Kidney (tissue), 14 donors: ENCODE measurements around the gene ITGB7. TPM values are rescaled to one million over a fixed set of nuclear protein-coding genes. Genes with fewer than 3 reads are reported as not detected.

Experiments used
- DNase-seq, 5 donors: peaks; one replicate each; pipeline ENCODE4 v3.0.0-alpha.2; 2013 to 2020
- FAIRE-seq: peaks from 2 replicates; lab custom pipeline; 2012; peaks lifted over from hg19 to GRCh38; lab: Jason Lieb, UNC
- H3K27ac ChIP-seq, 2 donors: one replicate each; pipeline ENCODE4 v1.7.0; 2013; ENCODE audit warnings: low read depth in 2 of 2, low read length in 2 of 2, inconsistent platforms in 1 of 2
- H3K27me3 ChIP-seq: one replicate; pipeline ENCODE4 v1.7.1; 2013; ENCODE audit warnings: low read length, inconsistent platforms; ENCODE audit not compliant: control insufficient read depth, insufficient read depth
- H3K36me3 ChIP-seq, 3 donors: one replicate each; pipeline versions ENCODE4 v1.7.0 to v1.7.1; 2013; ENCODE audit warnings: low read length in 3 of 3, control low read depth in 1 of 3, inconsistent platforms in 1 of 3; ENCODE audit not compliant: insufficient read depth in 3 of 3, control insufficient read depth in 2 of 3
- H3K4me1 ChIP-seq, 3 donors: one replicate each; pipeline versions ENCODE4 v1.7.0 to v1.7.1; 2013; ENCODE audit warnings: low read length in 3 of 3, inconsistent platforms in 1 of 3, low read depth in 1 of 3; ENCODE audit not compliant: control insufficient read depth in 2 of 3, insufficient read depth in 2 of 3
- H3K4me3 ChIP-seq, 3 donors: one replicate each; pipeline versions ENCODE4 v1.7.0 to v1.8.1; 2013; ENCODE audit warnings: low read length in 3 of 3, control low read depth in 1 of 3, inconsistent platforms in 1 of 3
- H3K9ac ChIP-seq, 3 donors: one replicate each; pipeline versions ENCODE4 v1.7.0 to v1.7.1; 2013; ENCODE audit warnings: low read length in 3 of 3, control low read depth in 1 of 3, inconsistent platforms in 1 of 3
- H3K9me3 ChIP-seq, 3 donors: one replicate each; pipeline versions ENCODE4 v1.7.0 to v1.7.1; 2013; ENCODE audit warnings: low read length in 3 of 3, control low read depth in 1 of 3, inconsistent platforms in 1 of 3; ENCODE audit not compliant: control insufficient read depth in 2 of 3, insufficient read depth in 1 of 3
- intact Hi-C: fragments of 100-400 bp; cut with DNase I; formaldehyde crosslinking; loops from one replicate; pipeline ENCODE4 v1.11.1; 2022
- polyA plus RNA-seq: library from polyadenylated mRNA; stranded (reverse); fragments of 350-450 nt; fragmentation: Illumina TruSeq; extraction: RNeasy Lipid Tissue Mini Kit (QIAGEN cat#74804); gene quantifications from one replicate; pipeline ENCODE4 v1.2.3, GENCODE V29; 2014; ENCODE audit warnings: low read depth, low replicate concordance; ENCODE audit not compliant: insufficient read depth
- total RNA-seq: library from RNA; stranded (reverse); fragmentation: NEBNext Ultra II Directional; extraction: Animal tissue kit (Norgen Biotek cat#: 25700); gene quantifications from one replicate; pipeline ENCODE4 v1.2.1, GENCODE V29; 2021
- TF ChIP-seq, protein P1 (sequence below): IDR thresholded peaks from 3 replicates; pipeline ENCODE4 v1.5.1; 2012; ENCODE audit warnings: mild to moderate bottlenecking, moderate library complexity, borderline replicate concordance; ENCODE audit not compliant: insufficient read depth; ENCODE audit errors: extremely low read depth
- donor health status: control.
- donor health status: control.
- donor health status: control.
- donor health status: control.
- donor health status: control.
- donor health status: DM: yes; HTN: yes; CAD: no.
- donor health status: Normal renal cell carcinoma (clear cell type).

ITGB7 gene
- total and polyA plus RNA-seq, 2 donors from 2014 or later: 11.0 to 14.5 TPM

DNA sequence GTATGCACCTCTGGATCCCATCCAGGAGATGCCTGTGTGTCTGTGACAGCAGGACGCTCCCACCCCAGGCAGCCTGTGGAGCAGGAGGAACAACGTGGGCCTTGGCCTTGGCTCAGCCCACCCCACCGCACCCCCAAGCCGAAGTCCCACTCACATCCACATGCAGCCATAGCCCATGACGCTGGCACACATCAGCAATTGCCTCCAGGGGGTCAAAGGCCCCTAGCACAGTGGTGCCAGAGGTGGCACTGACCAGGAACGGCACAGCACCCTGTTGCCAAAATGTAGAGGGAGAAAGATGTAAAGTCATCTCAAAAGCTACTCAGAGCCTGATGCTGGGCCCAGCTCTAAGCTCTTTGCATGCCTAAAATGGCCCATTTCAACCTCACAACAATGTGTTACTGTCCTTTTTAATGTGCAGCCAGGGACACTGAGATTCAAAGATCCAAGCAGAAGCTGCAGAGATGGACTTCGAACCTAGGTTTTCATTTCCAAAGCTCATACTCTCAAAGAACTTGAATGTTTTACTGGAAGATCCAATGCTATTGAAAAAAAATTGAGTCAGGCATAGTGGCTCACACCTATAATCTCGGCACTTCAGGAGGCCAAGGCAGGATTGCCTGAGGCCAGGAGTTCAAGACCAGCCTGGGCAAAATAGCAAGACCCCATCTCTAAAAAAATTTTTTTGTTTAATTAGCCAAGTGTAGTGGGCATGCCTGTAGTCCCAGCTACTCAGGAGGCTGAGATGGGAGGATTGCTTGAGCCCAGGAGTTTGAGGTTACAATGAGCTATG lies 45.7 kb downstream of the ITGB7 start:
- no peak for DNase-seq
- no peaks in the 10 kb centered on the region for H3K36me3 ChIP-seq
- TF ChIP-seq, protein P1, sequence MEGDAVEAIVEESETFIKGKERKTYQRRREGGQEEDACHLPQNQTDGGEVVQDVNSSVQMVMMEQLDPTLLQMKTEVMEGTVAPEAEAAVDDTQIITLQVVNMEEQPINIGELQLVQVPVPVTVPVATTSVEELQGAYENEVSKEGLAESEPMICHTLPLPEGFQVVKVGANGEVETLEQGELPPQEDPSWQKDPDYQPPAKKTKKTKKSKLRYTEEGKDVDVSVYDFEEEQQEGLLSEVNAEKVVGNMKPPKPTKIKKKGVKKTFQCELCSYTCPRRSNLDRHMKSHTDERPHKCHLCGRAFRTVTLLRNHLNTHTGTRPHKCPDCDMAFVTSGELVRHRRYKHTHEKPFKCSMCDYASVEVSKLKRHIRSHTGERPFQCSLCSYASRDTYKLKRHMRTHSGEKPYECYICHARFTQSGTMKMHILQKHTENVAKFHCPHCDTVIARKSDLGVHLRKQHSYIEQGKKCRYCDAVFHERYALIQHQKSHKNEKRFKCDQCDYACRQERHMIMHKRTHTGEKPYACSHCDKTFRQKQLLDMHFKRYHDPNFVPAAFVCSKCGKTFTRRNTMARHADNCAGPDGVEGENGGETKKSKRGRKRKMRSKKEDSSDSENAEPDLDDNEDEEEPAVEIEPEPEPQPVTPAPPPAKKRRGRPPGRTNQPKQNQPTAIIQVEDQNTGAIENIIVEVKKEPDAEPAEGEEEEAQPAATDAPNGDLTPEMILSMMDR: no peak
- H3K27ac ChIP-seq: no peak overlapping the region
- peaks cover 0 to 2% (median 0%) of the 10 kb centered on the region in 3 donors for H3K4me1 ChIP-seq
- no peaks in the 10 kb centered on the region for H3K27me3 ChIP-seq
- no peak overlapping the region for H3K9ac ChIP-seq
- intact Hi-C loops: no loop called here
- H3K4me3 ChIP-seq: no peak overlapping the region
- FAIRE-seq: no peak
- no peaks in the 10 kb centered on the region for H3K9me3 ChIP-seq

DNA sequence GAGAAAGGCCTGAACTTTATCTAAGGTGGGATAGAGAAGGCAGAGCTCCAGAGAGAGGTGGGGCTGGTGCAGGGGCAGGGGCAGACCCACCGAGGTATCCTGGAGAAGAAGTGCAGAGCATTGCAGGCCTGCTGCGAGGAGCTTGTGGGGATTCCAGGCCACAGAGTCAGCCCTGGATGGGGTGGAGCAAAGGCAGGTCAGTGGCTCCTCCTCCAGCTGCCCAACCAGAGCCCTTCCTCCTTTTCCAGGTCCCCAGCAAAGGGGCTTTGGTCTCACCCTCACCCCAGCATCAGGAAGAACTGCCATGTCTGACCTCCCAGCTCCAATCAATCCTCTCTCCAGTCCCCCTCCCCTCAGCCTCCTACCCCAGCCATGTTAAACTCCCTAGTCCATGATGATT lies 46.4 kb downstream of the ITGB7 start:
- no peak overlapping the region for H3K4me3 ChIP-seq
- DNase-seq (no peak), FAIRE-seq (no peak)
- TF ChIP-seq, protein P1: no peak
- no peak overlapping the region for H3K27ac ChIP-seq
- H3K27me3 ChIP-seq: no peaks in the 10 kb centered on the region
- H3K9ac ChIP-seq: no peak overlapping the region
- intact Hi-C loops: no loop called here
- peaks cover 0 to 2% (median 0%) of the 10 kb centered on the region in 3 donors for H3K4me1 ChIP-seq
- H3K36me3 ChIP-seq: no peaks in the 10 kb centered on the region
- no peaks in the 10 kb centered on the region for H3K9me3 ChIP-seq

DNA sequence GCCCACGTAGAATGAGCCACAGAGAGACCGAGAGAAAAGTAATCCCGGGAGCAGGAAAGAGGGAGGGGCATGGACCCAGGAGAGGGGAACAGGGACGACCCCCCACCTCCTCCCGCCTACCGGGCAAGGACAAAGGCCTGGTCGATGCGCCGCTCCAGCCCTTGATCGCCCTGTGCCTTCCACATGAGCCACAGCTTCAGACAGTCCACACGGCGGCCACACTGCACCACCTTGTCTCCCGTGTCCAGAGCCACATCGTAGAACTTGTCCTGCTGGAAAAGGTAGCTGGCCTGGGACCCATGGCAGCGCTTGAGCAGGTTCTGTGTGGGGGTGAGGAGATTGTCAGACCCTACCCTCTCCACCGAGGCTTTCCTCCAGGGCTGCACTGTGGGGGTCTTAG lies 47.1 kb downstream of the ITGB7 start:
- Histone ChIP-seq H3K9me3 (no peaks in the 10 kb centered on the region), H3K4me1 (peaks cover 0 to 2% (median 0%) of the 10 kb centered on the region in 3 donors), H3K27ac (no peak overlapping the region), H3K27me3 (no peaks in the 10 kb centered on the region), H3K36me3 (no peaks in the 10 kb centered on the region), H3K9ac (no peak overlapping the region), H3K4me3 (no peak overlapping the region)
- no peak for DNase-seq
- TF ChIP-seq, protein P1: no peak
- FAIRE-seq: no peak
- intact Hi-C loops: no loop called here
